SK-N-SH treated with all-trans-retinoic acid at 6 μM for 48 hours (cell line): Measurements from ENCODE around the gene SP2.

ENCODE experiments used
- ATAC-seq: fragments of 200-7000 bp; cut with Tn5 transposase; 3 replicates; pipeline ENCODE4 v1.9.1; 2020; ENCODE audit warnings: mild to moderate bottlenecking, moderate library complexity
- ARNTL ChIP-seq: fragments of 450-650 bp; formaldehyde crosslinking; IDR thresholded peaks from 2 replicates; pipeline ENCODE4 v1.5.0; 2020; ENCODE audit warnings: low read depth, mild to moderate bottlenecking, moderate library complexity, borderline replicate concordance
- BACH2 ChIP-seq: fragments of 250-450 bp; sonication (Bioruptor Pico); IDR thresholded peaks from 2 replicates; pipeline ENCODE4 v1.9.0; 2021; ENCODE audit warnings: mild to moderate bottlenecking, borderline replicate concordance
- CSDC2 ChIP-seq: fragments of 250-450 bp; sonication (Bioruptor Pico); IDR thresholded peaks from 2 replicates; pipeline ENCODE4 v1.5.0; 2020; ENCODE audit warnings: mild to moderate bottlenecking, moderate library complexity
- ESRRG ChIP-seq: fragments of 250-450 bp; sonication (Bioruptor Pico); IDR thresholded peaks from 2 replicates; pipeline ENCODE4 v1.6.1; 2021; ENCODE audit warnings: mild to moderate bottlenecking
- GLIS3 ChIP-seq: fragments of 250-450 bp; sonication (Bioruptor Pico); IDR thresholded peaks from 2 replicates; pipeline ENCODE4 v1.5.0; 2020; ENCODE audit warnings: mild to moderate bottlenecking, moderate library complexity
- ISL1 ChIP-seq: fragments of 250-450 bp; sonication (Bioruptor Pico); IDR thresholded peaks from 2 replicates; pipeline ENCODE4 v2.1.2; 2022; ENCODE audit warnings: mild to moderate bottlenecking, moderate library complexity
- OSR1 ChIP-seq: fragments of 250-450 bp; sonication (Bioruptor Pico); IDR thresholded peaks from 2 replicates; pipeline ENCODE4 v1.8.0; 2022; ENCODE audit warnings: moderate library complexity, mild to moderate bottlenecking, inconsistent platforms
- PPARA ChIP-seq: fragments of 250-450 bp; sonication (Bioruptor Pico); IDR thresholded peaks from 2 replicates; pipeline ENCODE4 v1.5.0; 2020; ENCODE audit warnings: mild to moderate bottlenecking, borderline replicate concordance
- RARB ChIP-seq: fragments of 250-450 bp; sonication (Bioruptor Pico); IDR thresholded peaks from 2 replicates; pipeline ENCODE4 v1.8.0; 2021; ENCODE audit warnings: mild to moderate bottlenecking, moderate library complexity
- TCF4 ChIP-seq: fragments of 250-450 bp; sonication (Bioruptor Pico); IDR thresholded peaks from 2 replicates; pipeline ENCODE4 v1.8.0; 2021; ENCODE audit warnings: mild to moderate bottlenecking, moderate library complexity, borderline replicate concordance
- TSHZ2 ChIP-seq: fragments of 250-450 bp; sonication (Bioruptor Pico); IDR thresholded peaks from 2 replicates; pipeline ENCODE4 v1.5.0; 2020; ENCODE audit warnings: mild to moderate bottlenecking, moderate library complexity
- ZC3H10 ChIP-seq: fragments of 250-450 bp; sonication (Bioruptor Pico); IDR thresholded peaks from 2 replicates; pipeline ENCODE4 v1.5.1; 2021; ENCODE audit warnings: mild to moderate bottlenecking, moderate library complexity
- ZFP3 ChIP-seq: fragments of 250-450 bp; sonication (Bioruptor Pico); IDR thresholded peaks from 2 replicates; pipeline ENCODE4 v1.5.0; 2020; ENCODE audit warnings: mild to moderate bottlenecking, moderate library complexity
- ZFP30 ChIP-seq: fragments of 450-650 bp; formaldehyde crosslinking; IDR thresholded peaks from 2 replicates; pipeline ENCODE4 v1.5.0; 2022; ENCODE audit warnings: mild to moderate bottlenecking, moderate library complexity
- ZNF565 ChIP-seq: fragments of 450-650 bp; formaldehyde crosslinking; conservative IDR thresholded peaks from 2 replicates; pipeline ENCODE4 v1.5.0; 2020; ENCODE audit warnings: low read depth, mild to moderate bottlenecking, moderate library complexity
- ZNF70 ChIP-seq: fragments of 450-650 bp; formaldehyde crosslinking; IDR thresholded peaks from 2 replicates; pipeline ENCODE4 v1.5.0; 2020; ENCODE audit warnings: mild to moderate bottlenecking, moderate library complexity
- ZNF8 ChIP-seq: fragments of 450-650 bp; formaldehyde crosslinking; IDR thresholded peaks from 2 replicates; pipeline ENCODE4 v1.5.0; 2020; ENCODE audit warnings: mild to moderate bottlenecking, moderate library complexity
- TF ChIP-seq, protein P1 (sequence below): fragments of 250-450 bp; sonication (Bioruptor Pico); IDR thresholded peaks from 2 replicates; pipeline ENCODE4 v1.5.1; 2020; ENCODE audit warnings: low read depth, mild to moderate bottlenecking, moderate library complexity
- TF ChIP-seq, protein P2 (sequence below): fragments of 250-450 bp; sonication (Bioruptor Pico); IDR thresholded peaks from 2 replicates; pipeline ENCODE4 v1.8.0; 2021; ENCODE audit warnings: low read depth, mild to moderate bottlenecking, moderate library complexity, borderline replicate concordance
- TF ChIP-seq, protein P3 (sequence below): fragments of 250-450 bp; sonication (Bioruptor Pico); IDR thresholded peaks from 2 replicates; pipeline ENCODE4 v1.5.1; 2021; ENCODE audit warnings: mild to moderate bottlenecking, moderate library complexity
- TF ChIP-seq, protein P4 (sequence below): fragments of 250-450 bp; sonication (Bioruptor Pico); IDR thresholded peaks from 2 replicates; pipeline ENCODE4 v1.8.0; 2020; ENCODE audit warnings: mild to moderate bottlenecking, moderate library complexity, borderline replicate concordance

The SP2 gene

GRCh38 chr17:47925678-47925988 is 29.6 kb downstream of the SP2 start:
- TF ChIP-seq TCF4 (CRISPR knock-in tag) (no peak), PPARA (CRISPR knock-in tag) (no peak), ZFP30 (no peak), ARNTL (CRISPR knock-in tag) (no peak), CSDC2 (CRISPR knock-in tag) (no peak), ZNF70 (CRISPR knock-in tag) (no peak), ZNF8 (no peak)
- ATAC-seq, result no peak

- no peak for ATAC-seq
- no peak for TF ChIP-seq TCF4 (CRISPR knock-in tag)
- TF ChIP-seq, protein P1, sequence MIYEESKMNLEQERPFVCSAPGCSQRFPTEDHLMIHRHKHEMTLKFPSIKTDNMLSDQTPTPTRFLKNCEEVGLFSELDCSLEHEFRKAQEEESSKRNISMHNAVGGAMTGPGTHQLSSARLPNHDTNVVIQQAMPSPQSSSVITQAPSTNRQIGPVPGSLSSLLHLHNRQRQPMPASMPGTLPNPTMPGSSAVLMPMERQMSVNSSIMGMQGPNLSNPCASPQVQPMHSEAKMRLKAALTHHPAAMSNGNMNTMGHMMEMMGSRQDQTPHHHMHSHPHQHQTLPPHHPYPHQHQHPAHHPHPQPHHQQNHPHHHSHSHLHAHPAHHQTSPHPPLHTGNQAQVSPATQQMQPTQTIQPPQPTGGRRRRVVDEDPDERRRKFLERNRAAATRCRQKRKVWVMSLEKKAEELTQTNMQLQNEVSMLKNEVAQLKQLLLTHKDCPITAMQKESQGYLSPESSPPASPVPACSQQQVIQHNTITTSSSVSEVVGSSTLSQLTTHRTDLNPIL, result no peak
- TF ChIP-seq, all 23 proteins: peak for 0
These were observed 31.9 kb downstream of the SP2 start for GRCh38 chr17:47927821-47928400.

- no peak for ATAC-seq
- no peak for TF ChIP-seq ZNF565
- TF ChIP-seq, protein P2, sequence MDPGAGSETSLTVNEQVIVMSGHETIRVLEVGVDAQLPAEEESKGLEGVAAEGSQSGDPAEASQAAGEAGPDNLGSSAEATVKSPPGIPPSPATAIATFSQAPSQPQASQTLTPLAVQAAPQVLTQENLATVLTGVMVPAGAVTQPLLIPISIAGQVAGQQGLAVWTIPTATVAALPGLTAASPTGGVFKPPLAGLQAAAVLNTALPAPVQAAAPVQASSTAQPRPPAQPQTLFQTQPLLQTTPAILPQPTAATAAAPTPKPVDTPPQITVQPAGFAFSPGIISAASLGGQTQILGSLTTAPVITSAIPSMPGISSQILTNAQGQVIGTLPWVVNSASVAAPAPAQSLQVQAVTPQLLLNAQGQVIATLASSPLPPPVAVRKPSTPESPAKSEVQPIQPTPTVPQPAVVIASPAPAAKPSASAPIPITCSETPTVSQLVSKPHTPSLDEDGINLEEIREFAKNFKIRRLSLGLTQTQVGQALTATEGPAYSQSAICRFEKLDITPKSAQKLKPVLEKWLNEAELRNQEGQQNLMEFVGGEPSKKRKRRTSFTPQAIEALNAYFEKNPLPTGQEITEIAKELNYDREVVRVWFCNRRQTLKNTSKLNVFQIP, result no peak
- TF ChIP-seq TCF4 (CRISPR knock-in tag), result no peak
- TF ChIP-seq, protein P3, sequence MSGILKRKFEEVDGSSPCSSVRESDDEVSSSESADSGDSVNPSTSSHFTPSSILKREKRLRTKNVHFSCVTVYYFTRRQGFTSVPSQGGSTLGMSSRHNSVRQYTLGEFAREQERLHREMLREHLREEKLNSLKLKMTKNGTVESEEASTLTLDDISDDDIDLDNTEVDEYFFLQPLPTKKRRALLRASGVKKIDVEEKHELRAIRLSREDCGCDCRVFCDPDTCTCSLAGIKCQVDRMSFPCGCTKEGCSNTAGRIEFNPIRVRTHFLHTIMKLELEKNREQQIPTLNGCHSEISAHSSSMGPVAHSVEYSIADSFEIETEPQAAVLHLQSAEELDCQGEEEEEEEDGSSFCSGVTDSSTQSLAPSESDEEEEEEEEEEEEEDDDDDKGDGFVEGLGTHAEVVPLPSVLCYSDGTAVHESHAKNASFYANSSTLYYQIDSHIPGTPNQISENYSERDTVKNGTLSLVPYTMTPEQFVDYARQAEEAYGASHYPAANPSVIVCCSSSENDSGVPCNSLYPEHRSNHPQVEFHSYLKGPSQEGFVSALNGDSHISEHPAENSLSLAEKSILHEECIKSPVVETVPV (CRISPR knock-in tag), result no peak
- no peak for TF ChIP-seq ZNF8
- TF ChIP-seq ZC3H10, result no peak
- TF ChIP-seq BACH2, result no peak
- no peak for TF ChIP-seq GLIS3
- TF ChIP-seq, protein P4, sequence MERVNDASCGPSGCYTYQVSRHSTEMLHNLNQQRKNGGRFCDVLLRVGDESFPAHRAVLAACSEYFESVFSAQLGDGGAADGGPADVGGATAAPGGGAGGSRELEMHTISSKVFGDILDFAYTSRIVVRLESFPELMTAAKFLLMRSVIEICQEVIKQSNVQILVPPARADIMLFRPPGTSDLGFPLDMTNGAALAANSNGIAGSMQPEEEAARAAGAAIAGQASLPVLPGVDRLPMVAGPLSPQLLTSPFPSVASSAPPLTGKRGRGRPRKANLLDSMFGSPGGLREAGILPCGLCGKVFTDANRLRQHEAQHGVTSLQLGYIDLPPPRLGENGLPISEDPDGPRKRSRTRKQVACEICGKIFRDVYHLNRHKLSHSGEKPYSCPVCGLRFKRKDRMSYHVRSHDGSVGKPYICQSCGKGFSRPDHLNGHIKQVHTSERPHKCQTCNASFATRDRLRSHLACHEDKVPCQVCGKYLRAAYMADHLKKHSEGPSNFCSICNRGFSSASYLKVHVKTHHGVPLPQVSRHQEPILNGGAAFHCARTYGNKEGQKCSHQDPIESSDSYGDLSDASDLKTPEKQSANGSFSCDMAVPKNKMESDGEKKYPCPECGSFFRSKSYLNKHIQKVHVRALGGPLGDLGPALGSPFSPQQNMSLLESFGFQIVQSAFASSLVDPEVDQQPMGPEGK (CRISPR knock-in tag), result no peak
- no peak for TF ChIP-seq OSR1 (CRISPR knock-in tag)
- no peak for TF ChIP-seq TSHZ2 (CRISPR knock-in tag)
- no peak for TF ChIP-seq ZNF70 (CRISPR knock-in tag)
These were observed 32.4 kb downstream of the SP2 start for GRCh38 chr17:47928415-47928814.

- ATAC-seq, result no peak
- no peak for TF ChIP-seq ZNF8
- TF ChIP-seq OSR1 (CRISPR knock-in tag), result no peak
- TF ChIP-seq RARB (CRISPR knock-in tag), result no peak
- TF ChIP-seq, protein P3 (CRISPR knock-in tag), result no peak
- no peak for TF ChIP-seq ZFP3 (CRISPR knock-in tag)
- TF ChIP-seq ISL1, result no peak
- TF ChIP-seq TCF4 (CRISPR knock-in tag), result no peak
- TF ChIP-seq, protein P1, result no peak
- no peak for TF ChIP-seq ZNF565
- no peak for TF ChIP-seq CSDC2 (CRISPR knock-in tag)
- no peak for TF ChIP-seq PPARA (CRISPR knock-in tag)
- no peak for TF ChIP-seq ESRRG
These were observed 33.4 kb downstream of the SP2 start for GRCh38 chr17:47929218-47930000.
